ENCODE data around the gene SLC38A4. TPM values are rescaled to one million over a fixed set of nuclear protein-coding genes. Genes with fewer than 3 reads are reported as not detected.

Gene SLC38A4
- total RNA-seq, 4 donors from 2014 or later = 0.17 TPM; not detected in 2

GRCh38 chr12:46786774-46787173 is 39.0 kb downstream of the SLC38A4 start:
- Histone ChIP-seq H3K4me1 (peaks cover 0 to 4% (median 0%) of the 10 kb centered on the region in 4 donors), H3K4me3 (no peak overlapping the region), H3K36me3 (no peaks in the 10 kb centered on the region), H3K27ac (replicated peaks in 1 of 4) (no peak overlapping the region), H3K9me3 (no peaks in the 10 kb centered on the region), H3K27me3 (no peaks in the 10 kb centered on the region)
- no peak for DNase-seq (ENCODE audit: extremely low spot score)
- intact Hi-C loops (cut with DNase I) = no loop called here
- TF ChIP-seq POLR2AphosphoS5 (IDR thresholded peaks at IDR 0.05) = no peak
- TF ChIP-seq POLR2A (IDR thresholded peaks at IDR 0.05; ENCODE audit: low read depth) = no peak
- TF ChIP-seq, protein P1, sequence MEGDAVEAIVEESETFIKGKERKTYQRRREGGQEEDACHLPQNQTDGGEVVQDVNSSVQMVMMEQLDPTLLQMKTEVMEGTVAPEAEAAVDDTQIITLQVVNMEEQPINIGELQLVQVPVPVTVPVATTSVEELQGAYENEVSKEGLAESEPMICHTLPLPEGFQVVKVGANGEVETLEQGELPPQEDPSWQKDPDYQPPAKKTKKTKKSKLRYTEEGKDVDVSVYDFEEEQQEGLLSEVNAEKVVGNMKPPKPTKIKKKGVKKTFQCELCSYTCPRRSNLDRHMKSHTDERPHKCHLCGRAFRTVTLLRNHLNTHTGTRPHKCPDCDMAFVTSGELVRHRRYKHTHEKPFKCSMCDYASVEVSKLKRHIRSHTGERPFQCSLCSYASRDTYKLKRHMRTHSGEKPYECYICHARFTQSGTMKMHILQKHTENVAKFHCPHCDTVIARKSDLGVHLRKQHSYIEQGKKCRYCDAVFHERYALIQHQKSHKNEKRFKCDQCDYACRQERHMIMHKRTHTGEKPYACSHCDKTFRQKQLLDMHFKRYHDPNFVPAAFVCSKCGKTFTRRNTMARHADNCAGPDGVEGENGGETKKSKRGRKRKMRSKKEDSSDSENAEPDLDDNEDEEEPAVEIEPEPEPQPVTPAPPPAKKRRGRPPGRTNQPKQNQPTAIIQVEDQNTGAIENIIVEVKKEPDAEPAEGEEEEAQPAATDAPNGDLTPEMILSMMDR (IDR thresholded peaks at IDR 0.05) = no peak
- no peak for TF ChIP-seq EP300 (IDR thresholded peaks at IDR 0.05)
- 75% methylated on average over 3 of the region's 3 CpGs for WGBS

GRCh38 chr12:46785382-46785781 is 40.4 kb downstream of the SLC38A4 start:
- TF ChIP-seq EP300 (IDR thresholded peaks at IDR 0.05) (no peak), POLR2AphosphoS5 (IDR thresholded peaks at IDR 0.05) (no peak), POLR2A (IDR thresholded peaks at IDR 0.05; ENCODE audit: low read depth) (no peak)
- TF ChIP-seq, protein P1 (IDR thresholded peaks at IDR 0.05) = no peak
- DNase-seq (ENCODE audit: extremely low spot score) = no peak
- Histone ChIP-seq H3K27me3 (no peaks in the 10 kb centered on the region), H3K4me1 (peaks cover 0 to 4% (median 0%) of the 10 kb centered on the region in 4 donors), H3K4me3 (no peak overlapping the region), H3K9me3 (no peaks in the 10 kb centered on the region), H3K36me3 (no peaks in the 10 kb centered on the region), H3K27ac (replicated peaks in 1 of 4) (no peak overlapping the region)
- intact Hi-C loops (cut with DNase I) = no loop called here
- WGBS = 91% methylated on average over 3 of the region's 3 CpGs

DNA sequence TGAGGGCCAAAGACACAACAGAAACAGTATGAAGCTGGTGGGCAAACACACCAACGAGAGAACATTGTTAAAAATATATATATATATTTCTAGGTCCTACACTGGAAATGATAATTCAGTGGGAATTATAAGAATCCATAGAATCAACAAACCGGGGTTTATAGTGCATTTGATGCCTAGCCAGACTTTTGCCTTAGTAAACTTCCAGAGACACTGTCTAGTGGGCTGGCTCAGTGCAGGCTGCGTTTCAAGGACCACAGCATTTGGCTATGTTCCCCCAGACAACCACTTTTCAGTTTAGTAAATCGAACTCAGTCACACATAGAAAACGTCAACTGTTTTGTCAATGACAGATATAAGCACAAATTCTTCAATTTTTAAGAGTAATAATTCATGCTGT is 41.9 kb downstream of the SLC38A4 start:
- H3K4me3 ChIP-seq = no peak overlapping the region
- TF ChIP-seq EP300 (IDR thresholded peaks at IDR 0.05) = no peak
- no peak for TF ChIP-seq POLR2A (IDR thresholded peaks at IDR 0.05; ENCODE audit: low read depth)
- TF ChIP-seq, protein P1 (IDR thresholded peaks at IDR 0.05) = no peak
- no peak for TF ChIP-seq POLR2AphosphoS5 (IDR thresholded peaks at IDR 0.05)

DNA sequence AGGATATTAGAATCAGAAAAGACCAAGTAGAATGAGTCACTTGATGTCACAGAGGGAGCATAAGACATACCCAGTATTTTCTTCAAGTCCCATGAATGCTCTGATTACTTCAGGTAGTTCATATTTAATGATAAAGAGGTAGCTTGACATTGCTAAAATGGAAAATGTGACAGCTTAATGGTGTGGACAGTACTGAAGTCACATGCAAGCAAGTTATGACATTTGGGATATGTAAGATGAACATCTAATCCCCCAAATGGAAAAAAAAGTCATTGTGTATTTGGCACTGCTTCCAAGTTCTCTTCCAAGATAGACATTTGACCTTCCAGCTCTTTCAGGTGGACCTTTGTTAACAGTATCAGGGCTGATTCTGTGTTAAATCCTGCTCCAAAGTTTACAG is 45.9 kb downstream of the SLC38A4 start:
- TF ChIP-seq EP300 (IDR thresholded peaks at IDR 0.05) (no peak), POLR2AphosphoS5 (IDR thresholded peaks at IDR 0.05) (no peak), POLR2A (IDR thresholded peaks at IDR 0.05; ENCODE audit: low read depth) (no peak)
- TF ChIP-seq, protein P1 (IDR thresholded peaks at IDR 0.05) = no peak
- Histone ChIP-seq H3K9me3 (no peaks in the 10 kb centered on the region), H3K27ac (replicated peaks in 1 of 4) (no peak overlapping the region), H3K27me3 (no peaks in the 10 kb centered on the region), H3K4me3 (no peak overlapping the region), H3K36me3 (no peaks in the 10 kb centered on the region), H3K4me1 (peaks cover 0 to 1% (median 0%) of the 10 kb centered on the region in 4 donors)
- intact Hi-C loops (cut with DNase I) = no loop called here
- DNase-seq (ENCODE audit: extremely low spot score) = no peak

More for the DNA sequence above, 41.9 kb downstream of the SLC38A4 start:
- no peaks in the 10 kb centered on the region for H3K9me3 ChIP-seq
- WGBS = 57% methylated on average over 5 of the region's 5 CpGs
- intact Hi-C loops (cut with DNase I) = no loop called here
- H3K27me3 ChIP-seq = no peaks in the 10 kb centered on the region
- DNase-seq (ENCODE audit: extremely low spot score) = no peak
- H3K4me1 ChIP-seq = peaks cover 0 to 4% (median 0%) of the 10 kb centered on the region in 4 donors
- H3K27ac ChIP-seq (replicated peaks in 1 of 4) = no peak overlapping the region
- no peaks in the 10 kb centered on the region for H3K36me3 ChIP-seq

GRCh38 chr12:46779063-46779462 is 46.7 kb downstream of the SLC38A4 start:
- no peak for DNase-seq (ENCODE audit: extremely low spot score)
- no peak for TF ChIP-seq POLR2AphosphoS5 (IDR thresholded peaks at IDR 0.05)
- TF ChIP-seq EP300 (IDR thresholded peaks at IDR 0.05) = no peak
- TF ChIP-seq, protein P1 (IDR thresholded peaks at IDR 0.05) = no peak
- TF ChIP-seq POLR2A (IDR thresholded peaks at IDR 0.05; ENCODE audit: low read depth) = no peak
- WGBS = 94% methylated on average over 1 of the region's 1 CpG
- Histone ChIP-seq H3K36me3 (no peaks in the 10 kb centered on the region), H3K27me3 (no peaks in the 10 kb centered on the region), H3K9me3 (no peaks in the 10 kb centered on the region), H3K27ac (replicated peaks in 1 of 4) (no peak overlapping the region), H3K4me1 (no peaks in the 10 kb centered on the region), H3K4me3 (no peak overlapping the region)
- intact Hi-C loops (cut with DNase I) = no loop called here
